Calu3 (cell line): Measurements from ENCODE around the gene UMOD. TPM values are rescaled to one million over a fixed set of nuclear protein-coding genes. Genes with fewer than 3 reads are reported as not detected.

ENCODE experiments used
- BruUV-seq: library from RNA; stranded (reverse); fragments of 400-500 nt; replicated peaks from 2 replicates; lab custom pipeline; 2021; lab: Mats Ljungman, UMichigan
- CTCF ChIA-PET: fragments of 300-600 bp; sonication (Branson Sonifier 250); formaldehyde crosslinking; loops from one replicate; lab custom pipeline; 2022; ENCODE audit warnings: antibody characterized with exemption; lab: Charles Lee
- DNase-seq: peaks from one replicate; pipeline ENCODE4 v3.0.0; 2022
- H3K27ac Mint-ChIP-seq: one replicate; pipeline ENCODE4 v1.8.0; 2022; ENCODE audit warnings: mixed read lengths; ENCODE audit not compliant: unreplicated experiment
- H3K27me3 Mint-ChIP-seq: one replicate; pipeline ENCODE4 v1.8.0; 2022; ENCODE audit warnings: mixed read lengths; ENCODE audit not compliant: unreplicated experiment
- H3K36me3 Mint-ChIP-seq: one replicate; pipeline ENCODE4 v1.8.0; 2022; ENCODE audit warnings: mild to moderate bottlenecking, moderate library complexity, mixed read lengths; ENCODE audit not compliant: insufficient read depth, unreplicated experiment
- H3K4me1 Mint-ChIP-seq: one replicate; pipeline ENCODE4 v1.8.0; 2022; ENCODE audit warnings: mild to moderate bottlenecking, low read depth, mixed read lengths; ENCODE audit not compliant: unreplicated experiment
- H3K4me3 Mint-ChIP-seq: one replicate; pipeline ENCODE4 v1.8.0; 2022; ENCODE audit warnings: mild to moderate bottlenecking, low read depth, moderate library complexity, mixed read lengths; ENCODE audit not compliant: unreplicated experiment
- H3K9me3 Mint-ChIP-seq: one replicate; pipeline ENCODE4 v1.8.0; 2022; ENCODE audit warnings: low read depth, mixed read lengths; ENCODE audit not compliant: unreplicated experiment
- intact Hi-C: fragments of 100-400 bp; cut with micrococcal nuclease; formaldehyde crosslinking; loops from one replicate; pipeline ENCODE4 v1.10.0; 2022; ENCODE audit not compliant: unreplicated experiment
- total RNA-seq: library from RNA; stranded (reverse); gene quantifications from 2 replicates; pipeline ENCODE4 v1.2.3, GENCODE V29; 2022
- TF ChIP-seq, protein P1 (sequence below): fragments of 200-600 bp; IDR thresholded peaks from one replicate; pipeline ENCODE4 v1.8.0; 2022; ENCODE audit warnings: antibody characterized with exemption; ENCODE audit not compliant: unreplicated experiment

The UMOD gene
- total RNA-seq, 1 experiment from 2014 or later: not detected

GRCh38 chr16:20385844-20386832, 33.6 kb upstream of the UMOD start:
- TF ChIP-seq, protein P1, sequence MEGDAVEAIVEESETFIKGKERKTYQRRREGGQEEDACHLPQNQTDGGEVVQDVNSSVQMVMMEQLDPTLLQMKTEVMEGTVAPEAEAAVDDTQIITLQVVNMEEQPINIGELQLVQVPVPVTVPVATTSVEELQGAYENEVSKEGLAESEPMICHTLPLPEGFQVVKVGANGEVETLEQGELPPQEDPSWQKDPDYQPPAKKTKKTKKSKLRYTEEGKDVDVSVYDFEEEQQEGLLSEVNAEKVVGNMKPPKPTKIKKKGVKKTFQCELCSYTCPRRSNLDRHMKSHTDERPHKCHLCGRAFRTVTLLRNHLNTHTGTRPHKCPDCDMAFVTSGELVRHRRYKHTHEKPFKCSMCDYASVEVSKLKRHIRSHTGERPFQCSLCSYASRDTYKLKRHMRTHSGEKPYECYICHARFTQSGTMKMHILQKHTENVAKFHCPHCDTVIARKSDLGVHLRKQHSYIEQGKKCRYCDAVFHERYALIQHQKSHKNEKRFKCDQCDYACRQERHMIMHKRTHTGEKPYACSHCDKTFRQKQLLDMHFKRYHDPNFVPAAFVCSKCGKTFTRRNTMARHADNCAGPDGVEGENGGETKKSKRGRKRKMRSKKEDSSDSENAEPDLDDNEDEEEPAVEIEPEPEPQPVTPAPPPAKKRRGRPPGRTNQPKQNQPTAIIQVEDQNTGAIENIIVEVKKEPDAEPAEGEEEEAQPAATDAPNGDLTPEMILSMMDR: peak; percentile 88
- no TSS peak for BruUV-seq
- Mint-ChIP-seq H3K27ac (no peak overlapping the region), H3K4me1 (no peaks in the 10 kb centered on the region), H3K9me3 (no peaks in the 10 kb centered on the region), H3K4me3 (no peak overlapping the region), H3K36me3 (no peaks in the 10 kb centered on the region), H3K27me3 (peaks cover 42% of the 10 kb centered on the region)
- intact Hi-C loops: loop anchor here (5.0 to 10.0 kb wide), 4 partner anchors 84 to 804 kb away; no protein-coding TSS in a partner anchor
- peak; percentile 78 for DNase-seq
- CTCF ChIA-PET: interaction anchor here (0.5 to 5.8 kb wide), 13 partner anchors 9 to 802 kb away, joined by 3 to 99 read pairs (median 4); no protein-coding TSS in a partner anchor

DNA sequence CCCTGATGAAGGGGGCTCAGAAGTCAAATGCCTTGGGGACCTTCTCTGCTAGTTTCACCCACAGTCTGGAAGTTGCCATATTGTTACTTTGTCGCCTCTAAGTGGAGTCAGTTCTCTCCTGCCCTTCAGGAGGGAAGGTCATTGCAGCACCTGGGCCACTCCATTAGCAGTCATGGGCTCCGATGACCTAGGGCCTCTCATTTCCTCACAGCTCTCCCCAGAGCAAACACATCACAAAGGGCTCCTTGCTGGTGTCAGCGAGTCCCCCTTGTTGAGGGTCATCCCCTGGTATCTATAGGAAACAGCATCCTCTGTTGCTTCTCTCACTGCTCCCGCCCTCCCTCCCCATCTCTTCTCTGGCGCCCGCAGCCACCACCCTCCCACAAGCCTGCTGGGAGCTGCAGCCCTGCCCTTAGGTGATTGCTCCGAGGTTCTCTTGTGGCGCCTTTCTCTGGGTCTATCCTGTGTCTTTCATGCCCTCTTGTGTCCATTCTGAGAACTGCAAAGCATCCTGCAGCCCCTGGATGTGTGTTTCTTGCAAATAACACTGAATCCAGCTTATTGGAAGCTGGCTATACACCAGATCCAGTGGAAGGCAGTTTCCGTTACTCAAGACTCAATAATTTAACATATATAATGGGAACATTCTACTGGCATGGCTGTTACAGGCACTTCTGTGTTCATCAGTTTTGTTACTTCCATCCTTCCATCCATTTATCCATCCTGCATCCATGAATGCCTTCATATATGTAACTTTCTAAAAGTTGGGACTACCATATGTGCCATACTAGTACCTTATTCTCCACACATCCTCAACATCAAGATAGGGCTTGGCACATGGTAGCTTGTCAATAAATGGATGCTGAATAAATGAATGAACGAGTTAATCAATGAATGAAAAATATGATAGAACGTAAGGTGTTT, 30.9 kb upstream of the UMOD start:
- H3K4me1 Mint-ChIP-seq: no peaks in the 10 kb centered on the region
- no TSS peak for BruUV-seq
- no peaks in the 10 kb centered on the region for H3K9me3 Mint-ChIP-seq
- no peak overlapping the region for H3K4me3 Mint-ChIP-seq
- CTCF ChIA-PET: interaction anchor here (0.6 to 5.8 kb wide), 6 partner anchors 11 to 484 kb away, joined by 3 to 99 read pairs (median 4); no protein-coding TSS in a partner anchor
- H3K27ac Mint-ChIP-seq: no peak overlapping the region
- peaks cover 50% of the 10 kb centered on the region for H3K27me3 Mint-ChIP-seq
- TF ChIP-seq, protein P1: peak; percentile 89
- DNase-seq: peak; percentile 81
- no peaks in the 10 kb centered on the region for H3K36me3 Mint-ChIP-seq
- intact Hi-C loops: loop anchor here (1.0 to 10.0 kb wide), 5 partner anchors 399 to 825 kb away; no protein-coding TSS in a partner anchor

DNA sequence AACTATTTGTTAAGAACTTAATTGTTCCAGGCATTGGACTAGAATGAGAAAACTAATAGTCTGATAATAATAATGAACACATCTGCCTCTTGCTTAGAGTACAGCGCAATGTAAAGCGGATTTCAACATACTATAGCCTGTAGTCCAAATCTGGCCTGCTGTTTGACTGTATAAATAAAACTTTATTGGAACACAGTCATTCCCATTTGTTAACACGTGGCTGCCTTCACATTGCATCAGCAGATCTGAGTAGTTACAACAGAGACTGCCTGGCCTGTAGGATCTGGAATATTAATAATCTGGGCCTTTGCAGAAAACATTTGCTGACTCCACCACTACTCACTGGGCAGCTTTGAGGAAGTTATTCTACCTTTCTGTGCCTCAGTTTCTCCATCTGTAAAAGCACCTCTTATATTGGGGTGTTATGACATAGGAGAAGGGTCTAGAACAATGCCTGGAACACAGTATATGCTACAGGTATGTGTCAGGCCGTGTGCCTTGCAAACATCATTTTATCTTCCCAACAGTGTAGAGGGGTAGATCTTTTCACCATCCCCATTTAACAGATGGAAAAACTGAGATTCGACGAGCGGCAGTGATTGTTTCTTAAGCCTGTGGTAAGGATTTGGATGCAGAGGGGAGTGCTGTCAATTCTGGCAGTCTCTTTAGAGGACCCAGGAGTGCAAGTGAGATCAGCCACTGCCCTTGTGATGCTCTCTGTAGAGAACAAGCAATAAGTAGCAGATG, 29.9 kb upstream of the UMOD start:
- H3K27ac Mint-ChIP-seq: no peak overlapping the region
- TF ChIP-seq, protein P1: no peak
- no peaks in the 10 kb centered on the region for H3K9me3 Mint-ChIP-seq
- no TSS peak for BruUV-seq
- CTCF ChIA-PET: interaction anchor here (1.3 to 5.8 kb wide), 4 partner anchors 10 to 483 kb away, joined by 3 to 99 read pairs (median 17); no protein-coding TSS in a partner anchor
- H3K4me1 Mint-ChIP-seq: no peaks in the 10 kb centered on the region
- intact Hi-C loops: loop anchor here (2.0 to 10.0 kb wide), 3 partner anchors 398 to 824 kb away; no protein-coding TSS in a partner anchor
- DNase-seq: no peak
- H3K4me3 Mint-ChIP-seq: no peak overlapping the region
- peaks cover 50% of the 10 kb centered on the region for H3K27me3 Mint-ChIP-seq
- no peaks in the 10 kb centered on the region for H3K36me3 Mint-ChIP-seq
